ENCODE results near the gene TGFB3.

The TGFB3 gene

GRCh38 chr14:75909630-75910029, 72.2 kb downstream of the TGFB3 start:
- DNase-seq (ENCODE audit: low read depth in 2 of 3, low spot score in 1 of 3): no peak
